Thyroid gland (tissue), 4 donors: ENCODE measurements around the gene PHACTR1. TPM values are rescaled to one million over a fixed set of nuclear protein-coding genes. Genes with fewer than 3 reads are reported as not detected.

Experiments
- DNase-seq, 2 donors: peaks; one replicate each; pipeline ENCODE4 v3.0.0-alpha.2; 2019
- H3K27ac ChIP-seq, 3 donors: fragments of 200-600 bp; sonication (generic); 1 replicate in 2 of 3; 2 replicates in 1 of 3; pipeline ENCODE4 v1.5.1; 2016 to 2019; ENCODE audit warnings: mild to moderate bottlenecking in 1 of 3, moderate library complexity in 1 of 3
- H3K27me3 ChIP-seq: fragments of 200-600 bp; sonication (generic); one replicate; pipeline ENCODE4 v1.5.1; 2019
- H3K36me3 ChIP-seq, 2 donors: fragments of 200-600 bp; sonication (generic); one replicate each; pipeline ENCODE4 v1.5.1; 2016 to 2019
- H3K4me1 ChIP-seq, 2 donors: fragments of 200-600 bp; sonication (generic); one replicate each; pipeline ENCODE4 v1.5.1; 2017 to 2019
- H3K4me3 ChIP-seq, 3 donors: fragments of 200-600 bp; sonication (generic); replicated peaks in 1 of 3; 1 replicate in 2 of 3; 2 replicates in 1 of 3; pipeline ENCODE4 v1.5.1; 2016; ENCODE audit warnings: mild to moderate bottlenecking in 1 of 3
- H3K9me3 ChIP-seq: fragments of 200-600 bp; sonication (generic); one replicate; pipeline ENCODE4 v1.5.1; 2017
- CTCF ChIP-seq, 6 experiments: fragments of 200-600 bp in 3 of 6; fragments of 450-650 bp in 3 of 6; sonication (generic) in 3 of 6; IDR thresholded peaks; one replicate each; pipeline ENCODE4 v1.5.1; 2016 to 2019; ENCODE audit warnings: antibody characterized with exemption in 6 of 6, mild to moderate bottlenecking in 2 of 6, inconsistent platforms in 1 of 6, moderate library complexity in 1 of 6
- POLR2A ChIP-seq, 2 donors: fragments of 450-650 bp; IDR thresholded peaks; one replicate each; pipeline ENCODE4 v1.6.1; 2017; ENCODE audit warnings: antibody characterized with exemption in 2 of 2, mild to moderate bottlenecking in 2 of 2, moderate library complexity in 1 of 2
- WGBS, 2 donors: methylation state at CpG; one replicate each; pipeline ENCODE4 v1.1.5; 2017; 5-methylcytosine and 5-hydroxymethylcytosine counted together
- intact Hi-C: fragments of 100-400 bp; cut with DNase I; formaldehyde crosslinking; loops from one replicate; pipeline ENCODE4 v1.15.1; 2023
- total RNA-seq, 4 donors: library from RNA; depleted of rRNA; stranded (reverse); fragments of >200 nt; gene quantifications; one replicate each; pipeline ENCODE4 v1.2.3, GENCODE V29; 2016

The PHACTR1 gene
- total RNA-seq, 4 donors from 2014 or later, result 2.9 to 8.6 (median 4.4) TPM

- no peak for DNase-seq
- Histone ChIP-seq H3K27ac (no peak overlapping the region), H3K9me3 (no peaks in the 10 kb centered on the region), H3K4me1 (no peaks in the 10 kb centered on the region), H3K36me3 (no peaks in the 10 kb centered on the region), H3K27me3 (no peaks in the 10 kb centered on the region), H3K4me3 (no peak overlapping the region)
- WGBS, 2 donors, result 61 to 72% methylated on average over 4 of the region's 4 CpGs
- TF ChIP-seq CTCF (IDR thresholded peaks at IDR 0.05), result no peak
- no peak for TF ChIP-seq POLR2A (IDR thresholded peaks at IDR 0.05)
- intact Hi-C loops, result no loop called here
Measured at GRCh38 chr6:12776291-12776690, 59.7 kb downstream of the PHACTR1 start.

GRCh38 chr6:12779772-12780171, 63.2 kb downstream of the PHACTR1 start:
- Histone ChIP-seq H3K4me1 (no peaks in the 10 kb centered on the region), H3K9me3 (no peaks in the 10 kb centered on the region), H3K36me3 (no peaks in the 10 kb centered on the region), H3K4me3 (no peak overlapping the region), H3K27ac (no peak overlapping the region), H3K27me3 (no peaks in the 10 kb centered on the region)
- TF ChIP-seq POLR2A (IDR thresholded peaks at IDR 0.05) (no peak), CTCF (IDR thresholded peaks at IDR 0.05) (no peak)
- DNase-seq, result no peak
- intact Hi-C loops, result no loop called here
- 85 to 91% methylated on average over 2 of the region's 2 CpGs for WGBS, 2 donors

- H3K27ac ChIP-seq, result no peak overlapping the region
- H3K9me3 ChIP-seq, result no peaks in the 10 kb centered on the region
- H3K4me3 ChIP-seq, result no peak overlapping the region
- no peaks in the 10 kb centered on the region for H3K36me3 ChIP-seq
- no peaks in the 10 kb centered on the region for H3K27me3 ChIP-seq
- no peaks in the 10 kb centered on the region for H3K4me1 ChIP-seq
- 95 to 100% methylated on average over 5 of the region's 5 CpGs for WGBS, 2 donors
- intact Hi-C loops, result no loop called here
- DNase-seq, result no peak
- no peak for TF ChIP-seq CTCF (IDR thresholded peaks at IDR 0.05)
- no peak for TF ChIP-seq POLR2A (IDR thresholded peaks at IDR 0.05)
Measured at GRCh38 chr6:12782136-12782535, 65.6 kb downstream of the PHACTR1 start.

- Histone ChIP-seq H3K4me1 (no peaks in the 10 kb centered on the region), H3K27ac (no peak overlapping the region), H3K36me3 (no peaks in the 10 kb centered on the region), H3K9me3 (no peaks in the 10 kb centered on the region), H3K4me3 (no peak overlapping the region), H3K27me3 (no peaks in the 10 kb centered on the region)
- intact Hi-C loops, result no loop called here
- TF ChIP-seq CTCF (IDR thresholded peaks at IDR 0.05), result no peak
- TF ChIP-seq POLR2A (IDR thresholded peaks at IDR 0.05), result no peak
- DNase-seq, result peak; percentile 2 to 29
- 60 to 63% methylated on average over 5 of the region's 5 CpGs for WGBS, 2 donors
Measured at GRCh38 chr6:12785301-12785700, 68.7 kb downstream of the PHACTR1 start.

GRCh38 chr6:12785921-12786320, 69.4 kb downstream of the PHACTR1 start:
- TF ChIP-seq POLR2A (IDR thresholded peaks at IDR 0.05) (no peak), CTCF (IDR thresholded peaks at IDR 0.05) (no peak)
- 84 to 88% methylated on average over 4 of the region's 4 CpGs for WGBS, 2 donors
- intact Hi-C loops, result no loop called here

More at GRCh38 chr6:12785921-12786320, 69.4 kb downstream of the PHACTR1 start:
- Histone ChIP-seq H3K27me3 (no peaks in the 10 kb centered on the region), H3K4me3 (no peak overlapping the region), H3K36me3 (no peaks in the 10 kb centered on the region), H3K9me3 (no peaks in the 10 kb centered on the region), H3K4me1 (no peaks in the 10 kb centered on the region), H3K27ac (no peak overlapping the region)
- no peak for DNase-seq
